ENCODE results near the gene CCDC186.

CCDC186 gene

DNA sequence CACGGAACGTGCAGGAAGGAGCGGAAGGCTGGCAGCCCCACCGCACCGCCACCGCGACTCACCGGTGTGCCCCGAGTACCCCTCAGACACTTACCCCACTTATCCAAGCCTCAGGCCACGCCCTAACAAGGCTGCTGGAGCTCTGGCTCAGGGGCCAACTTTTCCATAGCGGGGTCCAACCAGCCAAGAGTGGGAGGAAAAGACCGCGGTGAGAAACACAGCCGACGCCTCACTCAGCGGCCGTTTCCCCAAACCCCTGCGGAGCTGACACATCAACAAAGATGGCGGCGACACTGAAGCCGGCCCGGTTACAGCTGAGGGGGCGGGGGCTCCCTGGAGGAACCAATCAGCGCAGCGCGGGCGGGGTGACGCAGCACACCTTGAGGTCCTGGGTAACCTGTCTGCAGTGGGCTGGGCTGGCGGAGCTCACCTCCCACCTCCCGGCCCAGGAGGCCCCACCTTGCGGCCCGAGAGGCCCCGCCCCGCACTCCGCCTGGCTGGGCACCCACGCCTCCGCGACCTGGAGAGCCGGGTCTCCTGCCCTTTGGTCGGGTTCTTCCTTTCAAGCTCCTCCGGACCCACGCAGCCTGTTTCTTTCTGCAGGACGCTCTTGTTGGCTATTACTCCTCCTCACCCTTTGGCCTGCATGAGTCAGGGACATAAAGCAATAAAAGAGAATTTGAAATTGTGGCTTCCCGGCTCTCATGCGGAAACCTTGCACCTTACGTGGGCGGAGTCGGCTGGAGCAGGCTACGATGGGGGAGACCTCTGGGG is at the start of gene CCDC186:
Gene CCDC186, minus strand, starts transcription at position 283 of the 774 bp plus-strand sequence. CDS start 10,935 bp downstream, outside the sequence.
- peak; percentile 99 for DNase-seq

DNA sequence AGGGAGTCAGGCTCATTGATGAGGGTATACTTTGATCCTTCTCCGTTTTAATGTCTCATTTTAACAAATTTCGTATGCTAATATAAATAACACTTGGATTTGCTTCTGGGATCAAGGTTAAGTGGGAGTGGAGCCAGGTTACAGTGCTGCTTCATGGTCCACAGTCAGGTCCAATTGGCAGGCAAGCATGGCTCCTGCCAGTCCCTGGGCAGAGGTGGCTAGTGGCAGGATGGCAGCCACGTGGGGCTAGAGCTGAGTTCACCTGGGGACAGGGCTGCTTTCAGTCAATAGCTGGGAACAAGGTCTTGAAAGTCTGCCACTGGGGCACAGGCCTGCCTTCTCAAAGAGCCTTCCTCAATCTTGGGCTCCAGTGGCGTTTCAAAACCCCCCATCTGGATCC is 49.1 kb upstream of the CCDC186 start:
- DNase-seq, result no peak

DNA sequence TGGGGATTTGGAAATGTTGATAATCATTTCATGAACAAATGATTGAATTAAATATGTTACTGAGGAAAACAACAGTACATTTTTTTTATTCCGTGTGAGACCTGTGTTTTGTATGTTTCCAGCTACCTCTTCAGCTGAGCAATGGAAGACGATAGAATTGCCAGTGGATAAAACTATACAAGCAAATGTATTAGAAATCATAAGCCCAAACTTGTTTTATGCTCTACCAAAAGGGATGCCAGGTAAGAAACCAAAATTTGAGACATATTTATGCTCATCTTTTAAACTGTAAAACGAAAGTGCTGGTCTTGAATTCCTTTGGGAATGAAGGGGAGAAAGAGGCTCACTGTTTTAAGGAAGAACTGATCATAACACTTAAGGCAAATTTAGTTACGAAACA is 47.2 kb upstream of the CCDC186 start:
- no peak for DNase-seq

DNA sequence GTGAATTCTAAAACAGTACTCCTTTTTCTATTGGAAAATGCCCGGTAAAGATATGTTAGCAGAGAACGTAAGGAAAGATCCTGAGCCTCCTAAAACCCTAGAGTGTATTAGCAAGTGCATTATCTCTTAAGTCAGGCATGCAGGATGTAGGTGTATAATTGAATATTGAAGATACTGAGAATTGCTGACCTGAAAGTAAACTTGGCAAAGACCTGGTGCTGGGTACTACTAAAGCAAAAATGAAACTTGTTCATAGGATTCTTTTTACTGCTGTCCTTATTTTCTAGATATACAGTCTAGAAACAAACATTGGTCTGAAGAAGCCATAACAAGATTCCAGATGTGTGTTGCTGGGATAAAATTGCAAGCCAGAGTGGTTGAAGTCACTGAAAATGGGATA is 46.3 kb upstream of the CCDC186 start:
- no peak for DNase-seq

GRCh38 chr10:114215033-114215432 is 41.0 kb upstream of the CCDC186 start:
- no peak for DNase-seq

DNA sequence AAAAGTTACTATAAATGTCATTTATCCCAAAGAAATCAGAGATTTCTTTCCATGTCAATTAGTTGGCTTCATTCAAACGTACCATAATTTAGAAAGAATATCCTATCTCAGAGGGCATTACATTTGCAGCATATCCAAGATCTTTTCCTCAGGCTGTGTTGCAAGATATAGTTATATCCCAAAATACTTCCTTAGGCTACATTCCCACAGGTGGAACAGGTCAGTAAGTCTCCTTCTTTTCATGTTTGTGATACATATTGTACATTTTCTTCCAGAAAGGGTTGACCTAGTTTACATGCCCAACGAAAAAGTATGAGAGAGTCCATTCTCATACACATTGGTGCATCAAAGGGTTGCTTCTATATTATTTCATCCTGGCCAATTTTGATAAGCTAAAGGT is 38.1 kb upstream of the CCDC186 start:
- no peak for DNase-seq

DNA sequence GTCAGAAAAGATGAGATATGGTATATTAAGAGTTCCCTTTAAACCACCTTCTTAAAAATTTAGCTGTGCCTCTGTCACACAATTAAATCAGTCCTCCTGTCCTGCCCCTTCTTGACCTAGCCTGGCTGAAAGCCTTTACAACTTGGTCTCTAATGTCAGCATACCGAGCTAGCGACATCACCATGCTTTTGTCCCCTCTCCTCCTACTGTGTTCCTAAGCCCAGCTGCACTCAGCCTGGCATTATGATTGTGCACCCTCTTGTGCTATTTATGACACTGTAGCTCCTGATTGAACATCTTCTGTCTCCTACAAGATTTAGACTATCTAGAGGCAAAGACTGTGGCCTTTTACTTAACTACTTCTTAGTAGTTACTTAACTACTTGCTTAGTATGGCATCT is 34.3 kb upstream of the CCDC186 start:
- no peak for DNase-seq

- no peak for DNase-seq
These were observed 33.3 kb upstream of the CCDC186 start for GRCh38 chr10:114207349-114207748.

DNA sequence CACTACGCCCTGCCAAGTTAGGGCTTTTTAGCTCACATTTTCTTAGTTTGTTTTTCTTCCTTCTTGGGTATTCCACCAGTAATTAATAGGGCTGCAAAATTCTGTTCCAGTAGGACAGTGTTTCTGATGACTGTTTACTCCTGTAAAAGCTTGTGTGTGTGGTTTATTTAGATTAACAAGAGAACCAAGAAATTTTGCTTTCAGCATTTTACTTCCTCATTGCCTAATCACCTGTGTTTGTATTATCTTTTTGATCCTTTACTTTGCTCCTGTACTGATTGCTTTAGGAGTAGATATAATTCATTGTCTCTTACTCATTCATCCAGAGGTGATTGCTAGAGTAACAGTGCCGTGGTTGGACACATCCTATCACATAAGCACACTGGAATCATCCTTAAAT is 32.9 kb upstream of the CCDC186 start:
- DNase-seq, result no peak

DNA sequence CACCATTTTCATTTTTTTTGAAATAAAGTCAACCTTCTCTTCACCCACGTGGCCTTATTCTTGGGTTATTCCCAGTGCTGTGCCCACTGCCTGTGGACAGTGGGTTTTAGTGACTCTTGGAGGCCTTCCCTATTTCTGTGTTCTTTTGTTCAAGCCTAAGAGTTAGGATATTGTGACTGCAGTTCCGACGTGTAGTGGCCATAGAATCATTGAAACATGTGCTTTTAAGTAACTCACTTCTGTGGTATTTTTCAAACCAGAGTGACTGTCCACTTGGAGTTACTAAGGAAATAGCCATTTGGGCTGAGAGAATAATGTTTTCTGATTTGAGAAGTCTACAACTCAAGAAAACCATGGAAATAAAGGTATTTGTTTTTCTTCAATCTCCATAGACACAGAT is 28.8 kb upstream of the CCDC186 start:
- DNase-seq, result no peak

GRCh38 chr10:114199239-114199638 is 25.2 kb upstream of the CCDC186 start:
- no peak for DNase-seq

DNA sequence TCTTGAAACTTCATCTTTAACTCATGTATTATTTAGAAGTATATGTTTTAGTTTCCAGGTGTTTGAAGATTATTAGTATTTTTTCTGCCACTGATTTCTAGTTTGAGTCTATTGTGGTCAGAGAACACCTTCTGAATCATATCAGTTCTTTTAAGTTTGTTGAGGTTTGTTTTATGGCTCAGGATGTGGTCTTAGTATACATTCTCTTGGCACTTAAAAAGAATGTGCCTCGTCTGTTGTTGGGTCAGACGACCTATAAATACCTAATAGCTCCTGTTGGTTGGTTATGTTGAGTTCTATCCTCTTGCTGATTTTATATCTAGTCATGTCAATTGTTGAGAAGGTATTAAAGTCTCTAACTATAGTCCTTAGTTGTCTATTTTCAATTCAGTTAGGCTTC is 21.1 kb upstream of the CCDC186 start:
- no peak for DNase-seq

- DNase-seq, result no peak
These were observed 15.7 kb upstream of the CCDC186 start for GRCh38 chr10:114189700-114190099.

DNA sequence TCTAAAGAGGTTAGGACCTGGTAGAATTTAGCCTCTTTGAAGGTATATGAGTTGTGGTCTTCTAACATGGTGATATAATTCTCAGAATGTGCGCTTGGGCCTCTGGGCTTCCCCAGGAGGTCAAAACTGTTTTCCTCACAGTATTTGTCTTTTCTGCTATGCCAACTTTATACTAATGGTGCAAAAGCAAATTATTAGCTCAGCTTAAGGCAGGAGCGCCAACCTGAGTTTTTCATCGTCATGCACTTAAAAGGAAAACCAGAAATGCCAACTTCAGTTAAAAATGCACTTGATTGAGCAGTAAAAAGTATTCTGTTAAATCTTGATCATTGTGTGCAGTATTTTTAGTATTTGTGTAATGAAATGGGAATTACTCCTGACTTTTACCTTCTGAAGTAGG is 14.9 kb upstream of the CCDC186 start:
- no peak for DNase-seq

DNA sequence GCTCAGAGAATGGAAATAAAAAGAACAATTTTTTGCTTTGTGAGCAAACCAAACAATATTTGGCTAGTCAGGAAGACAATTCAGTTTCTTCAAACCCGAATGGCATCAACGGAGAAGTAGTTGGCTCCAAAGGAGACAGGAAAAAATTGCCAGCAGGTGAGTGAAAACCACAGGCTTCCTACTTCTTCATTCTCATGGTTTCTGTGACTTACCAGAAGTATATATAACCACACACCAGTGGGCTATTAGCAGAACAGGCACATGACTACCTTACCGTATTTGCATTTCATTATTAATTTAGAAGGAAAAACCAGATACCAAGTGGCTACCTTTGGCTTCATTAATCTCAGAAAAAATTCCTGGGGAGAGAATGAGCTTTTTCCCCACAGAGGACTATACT is 14.0 kb upstream of the CCDC186 start:
- no peak for DNase-seq

GRCh38 chr10:114184276-114184675 is 10.3 kb upstream of the CCDC186 start:
- no peak for DNase-seq

DNA sequence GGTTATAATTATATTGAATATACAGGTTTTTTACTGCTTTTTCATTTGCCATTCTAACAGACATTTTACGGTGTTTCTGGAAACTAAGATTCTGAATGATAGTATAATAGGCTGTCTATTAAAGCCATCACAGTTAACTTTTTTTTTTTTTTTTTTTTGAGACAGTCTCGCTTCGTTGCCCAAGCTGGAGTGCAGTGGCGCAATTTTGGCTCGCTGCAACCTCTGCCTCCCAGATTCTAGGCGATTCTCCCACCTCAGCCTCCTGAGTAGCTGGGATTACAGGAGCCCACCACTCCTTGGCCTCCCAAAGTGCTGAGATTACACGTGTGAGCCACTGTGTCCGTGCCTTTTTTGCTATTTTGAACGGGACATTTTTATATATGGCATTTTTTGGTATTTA is 9.6 kb upstream of the CCDC186 start:
- no peak for DNase-seq

DNA sequence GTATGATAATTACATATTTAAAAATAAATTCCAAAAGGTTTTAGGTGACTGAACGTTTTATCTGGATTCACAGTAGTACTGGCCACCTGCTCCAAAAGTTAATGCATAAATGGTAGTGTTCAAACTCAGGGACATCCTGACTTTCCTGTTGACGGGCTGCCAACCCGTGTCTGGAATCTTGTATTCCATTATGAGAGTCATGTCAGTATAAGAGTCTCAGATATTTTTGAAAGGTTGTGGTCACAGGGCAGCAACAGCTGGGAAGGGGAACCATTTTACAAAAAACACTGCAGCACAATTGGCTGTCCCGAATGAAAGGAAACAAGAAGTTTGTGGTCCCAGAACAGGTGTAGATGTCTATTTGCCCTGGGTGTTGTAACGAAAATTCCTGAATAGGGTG is 8.0 kb upstream of the CCDC186 start:
- no peak for DNase-seq

- DNase-seq, result no peak
These were observed 6.9 kb upstream of the CCDC186 start for GRCh38 chr10:114180937-114181336.

GRCh38 chr10:114179747-114180146 is 5.7 kb upstream of the CCDC186 start:
- DNase-seq, result no peak

- no peak for DNase-seq
These were observed 5.1 kb upstream of the CCDC186 start, which contains the start of gene TDRD1 for GRCh38 chr10:114179148-114179547. Gene TDRD1, plus strand, starts transcription at chr10:114179353. Its CDS starts 8,479 bp downstream, at chr10:114187832.

GRCh38 chr10:114176511-114176910 is 2.5 kb upstream of the CCDC186 start:
- no peak for DNase-seq

- no peak for DNase-seq
These were observed 1.7 kb upstream of the CCDC186 start for GRCh38 chr10:114175667-114176066.

DNA sequence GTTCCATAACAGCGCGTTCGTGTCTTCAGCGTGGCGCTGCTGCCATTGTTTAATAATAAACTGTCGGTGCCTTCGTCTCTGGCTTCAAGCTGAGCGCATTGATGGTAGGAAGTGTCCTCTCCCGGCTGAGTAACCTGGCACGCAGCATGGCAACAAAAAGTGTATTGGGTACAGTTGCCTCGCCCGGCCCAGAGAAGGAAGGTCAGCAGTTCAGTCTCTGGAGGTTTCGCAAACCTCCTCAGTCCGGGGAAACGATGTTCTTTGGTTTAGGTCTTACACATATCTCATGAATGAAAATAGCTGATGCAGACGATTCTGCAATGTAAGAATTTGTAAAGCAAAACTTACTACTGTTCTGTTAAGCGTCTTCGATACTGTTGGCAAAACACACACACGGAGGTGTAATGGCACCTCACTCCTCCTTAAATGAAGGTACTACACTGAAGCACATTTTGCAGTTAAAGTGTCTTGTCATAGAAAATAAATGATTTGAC is 739 bp upstream of the CCDC186 start:
- no peak for DNase-seq

GRCh38 chr10:114173603-114173920 is 441 bp downstream of the CCDC186 start:
- DNase-seq, result no peak

Data from NCI-H510A (cell line).